Measurements from ENCODE around the gene CRTAC1. TPM values are rescaled to one million over a fixed set of nuclear protein-coding genes. Genes with fewer than 3 reads are reported as not detected.

The CRTAC1 gene
- total and polyA plus RNA-seq, 2 experiments from 2014 or later, result 0.30 to 8.0 TPM

DNA sequence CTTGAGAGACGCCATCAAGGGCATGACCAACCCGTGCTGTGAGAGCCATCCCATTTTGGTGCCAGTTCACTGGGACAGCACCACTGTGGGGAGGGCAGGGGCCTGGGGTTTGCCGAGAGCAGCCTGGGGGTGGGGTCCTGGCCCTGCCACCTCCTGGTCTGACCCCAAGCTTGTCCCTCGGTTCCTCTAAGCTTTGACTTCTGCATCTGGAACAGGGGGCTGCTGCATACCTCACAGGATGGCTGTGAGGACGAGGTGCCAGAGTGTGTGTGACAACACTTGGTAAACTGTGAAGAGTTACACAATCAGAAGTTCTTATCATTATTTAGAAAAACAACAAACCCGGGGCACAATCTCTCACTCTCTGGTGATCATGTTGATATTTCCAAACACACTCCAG lies 89.9 kb downstream of the CRTAC1 start:
- Histone ChIP-seq H3K4me3 (no peak overlapping the region), H3K4me1 (ENCODE audit: low read depth) (no peaks in the 10 kb centered on the region), H3K36me3 (no peaks in the 10 kb centered on the region), H3K27me3 (peaks cover 4% of the 10 kb centered on the region), H3K9me3 (ENCODE audit: low read depth) (no peaks in the 10 kb centered on the region), H3K27ac (no peak overlapping the region)
- no peak for DNase-seq (ENCODE audit: low read depth in 1 of 2, low spot score in 1 of 2)
- TF ChIP-seq, protein P1, sequence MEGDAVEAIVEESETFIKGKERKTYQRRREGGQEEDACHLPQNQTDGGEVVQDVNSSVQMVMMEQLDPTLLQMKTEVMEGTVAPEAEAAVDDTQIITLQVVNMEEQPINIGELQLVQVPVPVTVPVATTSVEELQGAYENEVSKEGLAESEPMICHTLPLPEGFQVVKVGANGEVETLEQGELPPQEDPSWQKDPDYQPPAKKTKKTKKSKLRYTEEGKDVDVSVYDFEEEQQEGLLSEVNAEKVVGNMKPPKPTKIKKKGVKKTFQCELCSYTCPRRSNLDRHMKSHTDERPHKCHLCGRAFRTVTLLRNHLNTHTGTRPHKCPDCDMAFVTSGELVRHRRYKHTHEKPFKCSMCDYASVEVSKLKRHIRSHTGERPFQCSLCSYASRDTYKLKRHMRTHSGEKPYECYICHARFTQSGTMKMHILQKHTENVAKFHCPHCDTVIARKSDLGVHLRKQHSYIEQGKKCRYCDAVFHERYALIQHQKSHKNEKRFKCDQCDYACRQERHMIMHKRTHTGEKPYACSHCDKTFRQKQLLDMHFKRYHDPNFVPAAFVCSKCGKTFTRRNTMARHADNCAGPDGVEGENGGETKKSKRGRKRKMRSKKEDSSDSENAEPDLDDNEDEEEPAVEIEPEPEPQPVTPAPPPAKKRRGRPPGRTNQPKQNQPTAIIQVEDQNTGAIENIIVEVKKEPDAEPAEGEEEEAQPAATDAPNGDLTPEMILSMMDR (IDR thresholded peaks at IDR 0.05; ENCODE audit: low read depth, low read length), result no peak

DNA sequence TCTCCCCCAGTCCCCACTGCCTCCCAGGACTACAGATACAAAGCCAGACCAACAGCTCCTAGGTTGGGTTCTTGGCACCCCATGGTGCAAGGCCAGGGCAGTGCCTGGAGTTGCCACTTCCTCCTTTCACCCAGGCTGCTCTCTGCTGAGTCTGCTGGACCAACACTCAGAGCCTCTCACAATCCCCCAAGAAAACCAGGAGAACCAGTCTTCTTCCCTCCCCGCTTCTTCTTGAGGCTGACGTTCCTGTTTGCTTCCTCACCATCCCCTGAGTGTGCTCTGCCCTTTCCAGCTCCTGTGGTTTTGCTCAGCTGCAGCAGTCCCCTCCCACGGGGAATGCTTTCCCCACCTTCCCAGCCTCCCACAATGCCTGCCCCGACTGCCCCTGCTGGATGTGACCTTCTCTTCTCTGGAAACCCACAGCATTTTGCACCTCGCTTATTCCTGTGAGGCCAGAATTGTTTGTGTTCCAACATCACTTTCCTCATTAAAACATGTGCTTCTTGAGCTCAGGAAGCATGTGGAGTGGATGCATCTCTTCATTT lies 90.9 kb downstream of the CRTAC1 start:
- Histone ChIP-seq H3K4me3 (no peak overlapping the region), H3K27me3 (peaks cover 4% of the 10 kb centered on the region), H3K27ac (no peak overlapping the region), H3K9me3 (ENCODE audit: low read depth) (no peaks in the 10 kb centered on the region), H3K4me1 (ENCODE audit: low read depth) (no peaks in the 10 kb centered on the region), H3K36me3 (no peaks in the 10 kb centered on the region)
- DNase-seq (ENCODE audit: low read depth in 1 of 2, low spot score in 1 of 2), result no peak
- TF ChIP-seq, protein P1 (IDR thresholded peaks at IDR 0.05; ENCODE audit: low read depth, low read length), result no peak

DNA sequence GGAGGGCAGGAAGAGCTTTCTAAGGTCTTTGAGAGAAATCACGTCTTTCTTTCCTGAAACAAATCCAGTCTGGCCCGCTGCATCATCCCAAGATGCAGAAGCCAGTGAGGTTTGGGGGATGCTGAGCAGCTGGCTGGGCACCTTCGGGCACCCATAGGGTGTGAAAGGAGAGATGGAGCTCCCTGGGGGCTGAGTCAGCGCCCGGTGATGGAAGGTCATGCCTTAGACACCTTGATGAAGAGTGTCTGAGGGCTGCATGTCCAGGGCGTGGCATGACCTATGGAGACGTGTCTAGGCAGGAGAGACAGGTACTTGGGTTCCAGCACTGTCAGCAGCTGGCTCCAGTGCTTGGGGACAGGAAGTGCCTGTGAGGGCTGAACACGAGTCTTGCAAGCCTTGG lies 92.5 kb downstream of the CRTAC1 start:
- Histone ChIP-seq H3K27me3 (peaks cover 4% of the 10 kb centered on the region), H3K4me3 (no peak overlapping the region), H3K4me1 (ENCODE audit: low read depth) (no peaks in the 10 kb centered on the region), H3K27ac (no peak overlapping the region), H3K36me3 (no peaks in the 10 kb centered on the region), H3K9me3 (ENCODE audit: low read depth) (no peaks in the 10 kb centered on the region)
- DNase-seq (ENCODE audit: low read depth in 1 of 2, low spot score in 1 of 2), result no peak
- TF ChIP-seq, protein P1 (IDR thresholded peaks at IDR 0.05; ENCODE audit: low read depth, low read length), result no peak

DNA sequence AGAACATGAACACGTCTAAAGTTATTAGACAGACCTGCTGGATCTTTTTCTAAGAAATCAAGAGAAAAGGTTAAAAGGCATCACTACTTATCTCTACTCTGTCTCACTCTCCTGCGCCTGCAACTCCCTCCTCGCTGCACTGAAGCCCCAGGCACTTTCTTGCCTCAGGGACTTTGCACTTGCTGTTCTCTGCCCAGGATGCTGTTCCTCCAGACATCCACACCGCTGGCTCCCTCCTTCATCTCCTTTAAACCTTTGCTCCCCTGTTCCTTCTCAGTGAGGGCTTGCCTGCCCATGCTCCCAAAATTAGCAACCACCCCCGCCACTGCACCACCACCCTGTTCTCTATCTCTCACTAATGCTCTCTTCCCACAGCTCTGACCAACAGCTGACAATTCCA lies 93.4 kb downstream of the CRTAC1 start:
- H3K27ac ChIP-seq, result no peak overlapping the region
- TF ChIP-seq, protein P1 (IDR thresholded peaks at IDR 0.05; ENCODE audit: low read depth, low read length), result no peak
- H3K36me3 ChIP-seq, result no peaks in the 10 kb centered on the region
- no peaks in the 10 kb centered on the region for H3K9me3 ChIP-seq (ENCODE audit: low read depth)
- no peak overlapping the region for H3K4me3 ChIP-seq
- H3K27me3 ChIP-seq, result peaks cover 4% of the 10 kb centered on the region
- H3K4me1 ChIP-seq (ENCODE audit: low read depth), result no peaks in the 10 kb centered on the region
- DNase-seq (ENCODE audit: low read depth in 1 of 2, low spot score in 1 of 2), result no peak

GRCh38 chr10:97936126-97936525 lies 94.3 kb downstream of the CRTAC1 start:
- no peaks in the 10 kb centered on the region for H3K9me3 ChIP-seq (ENCODE audit: low read depth)

More at GRCh38 chr10:97936126-97936525, 94.3 kb downstream of the CRTAC1 start:
- TF ChIP-seq, protein P1 (IDR thresholded peaks at IDR 0.05; ENCODE audit: low read depth, low read length), result no peak
- Histone ChIP-seq H3K27me3 (peaks cover 4% of the 10 kb centered on the region), H3K36me3 (no peaks in the 10 kb centered on the region), H3K27ac (no peak overlapping the region), H3K4me3 (no peak overlapping the region), H3K4me1 (ENCODE audit: low read depth) (no peaks in the 10 kb centered on the region)
- no peak for DNase-seq (ENCODE audit: low read depth in 1 of 2, low spot score in 1 of 2)
